ENCODE measurements around the gene CCNF. TPM values are rescaled to one million over a fixed set of nuclear protein-coding genes. Genes with fewer than 3 reads are reported as not detected.

The CCNF gene
- total RNA-seq, 1 donor from 2014 or later, result 36.0 TPM

DNA sequence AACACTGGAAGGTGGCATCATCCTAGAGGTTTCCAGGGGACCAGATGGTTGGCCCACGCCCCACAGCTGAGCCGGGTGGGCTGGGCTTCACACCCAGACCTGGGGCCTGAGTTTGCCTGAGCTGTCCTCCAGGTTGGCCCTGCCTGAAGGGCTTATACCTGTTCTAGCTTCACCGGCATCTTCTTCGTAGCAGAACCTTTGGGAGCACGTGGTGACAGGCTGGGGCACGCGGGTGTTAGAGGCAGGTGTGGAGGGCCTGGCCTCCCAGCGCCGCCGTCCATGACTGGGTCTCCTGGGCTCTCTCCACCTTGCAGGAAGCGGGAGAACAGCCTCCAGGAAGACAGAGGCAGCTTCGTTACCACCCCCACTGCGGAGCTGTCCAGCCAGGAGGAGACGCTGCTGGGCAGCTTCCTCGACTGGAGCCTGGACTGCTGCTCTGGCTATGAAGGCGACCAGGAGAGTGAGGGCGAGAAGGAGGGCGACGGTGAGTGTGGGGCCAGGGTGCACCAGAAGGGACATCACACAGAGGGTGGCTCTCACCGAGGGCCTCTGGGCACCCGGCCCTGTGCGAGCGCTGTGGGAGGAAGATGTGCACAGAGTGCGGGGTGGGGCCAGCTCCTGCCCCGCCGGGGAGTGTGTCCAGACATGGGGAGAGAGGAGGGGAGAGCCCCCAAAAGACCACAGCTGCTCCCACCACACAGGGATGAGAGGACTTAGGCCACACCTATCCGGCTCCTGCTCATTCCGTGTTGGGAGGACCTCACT is 26.0 kb downstream of the CCNF start:
- no peak overlapping the region for H3K27ac Mint-ChIP-seq
- no peak for DNase-seq (ENCODE audit: extremely low spot score, unreplicated experiment)
- peaks cover 9% of the 10 kb centered on the region for H3K36me3 Mint-ChIP-seq
- TF ChIP-seq, protein P1, sequence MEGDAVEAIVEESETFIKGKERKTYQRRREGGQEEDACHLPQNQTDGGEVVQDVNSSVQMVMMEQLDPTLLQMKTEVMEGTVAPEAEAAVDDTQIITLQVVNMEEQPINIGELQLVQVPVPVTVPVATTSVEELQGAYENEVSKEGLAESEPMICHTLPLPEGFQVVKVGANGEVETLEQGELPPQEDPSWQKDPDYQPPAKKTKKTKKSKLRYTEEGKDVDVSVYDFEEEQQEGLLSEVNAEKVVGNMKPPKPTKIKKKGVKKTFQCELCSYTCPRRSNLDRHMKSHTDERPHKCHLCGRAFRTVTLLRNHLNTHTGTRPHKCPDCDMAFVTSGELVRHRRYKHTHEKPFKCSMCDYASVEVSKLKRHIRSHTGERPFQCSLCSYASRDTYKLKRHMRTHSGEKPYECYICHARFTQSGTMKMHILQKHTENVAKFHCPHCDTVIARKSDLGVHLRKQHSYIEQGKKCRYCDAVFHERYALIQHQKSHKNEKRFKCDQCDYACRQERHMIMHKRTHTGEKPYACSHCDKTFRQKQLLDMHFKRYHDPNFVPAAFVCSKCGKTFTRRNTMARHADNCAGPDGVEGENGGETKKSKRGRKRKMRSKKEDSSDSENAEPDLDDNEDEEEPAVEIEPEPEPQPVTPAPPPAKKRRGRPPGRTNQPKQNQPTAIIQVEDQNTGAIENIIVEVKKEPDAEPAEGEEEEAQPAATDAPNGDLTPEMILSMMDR (conservative IDR thresholded peaks at IDR 0.05), result no peak
- no peaks in the 10 kb centered on the region for H3K27me3 Mint-ChIP-seq
- peaks cover 5% of the 10 kb centered on the region for H3K4me1 Mint-ChIP-seq (ENCODE audit: unreplicated experiment)
- no peaks in the 10 kb centered on the region for H3K9me3 Mint-ChIP-seq
- no peak overlapping the region for H3K4me3 Mint-ChIP-seq

DNA sequence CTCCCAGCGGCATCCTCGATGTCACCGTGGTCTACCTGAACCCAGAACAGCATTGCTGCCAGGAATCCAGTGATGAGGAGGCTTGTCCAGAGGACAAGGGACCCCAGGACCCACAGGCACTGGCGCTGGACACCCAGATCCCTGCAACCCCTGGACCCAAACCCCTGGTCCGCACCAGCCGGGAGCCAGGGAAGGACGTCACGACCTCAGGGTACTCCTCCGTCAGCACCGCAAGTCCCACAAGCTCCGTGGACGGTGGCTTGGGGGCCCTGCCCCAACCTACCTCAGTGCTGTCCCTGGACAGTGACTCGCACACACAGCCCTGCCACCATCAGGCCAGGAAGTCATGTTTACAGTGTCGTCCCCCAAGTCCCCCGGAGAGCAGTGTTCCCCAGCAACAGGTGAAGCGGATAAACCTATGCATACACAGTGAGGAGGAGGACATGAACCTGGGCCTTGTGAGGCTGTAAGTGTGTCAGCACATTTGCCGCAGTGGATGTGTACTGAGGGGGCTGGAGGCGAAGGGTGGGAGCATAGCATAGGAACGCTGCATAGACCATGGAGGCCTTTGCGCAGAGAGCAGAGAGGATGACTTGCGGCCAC is 27.4 kb downstream of the CCNF start:
- H3K4me1 Mint-ChIP-seq (ENCODE audit: unreplicated experiment), result peaks cover 5% of the 10 kb centered on the region
- peaks cover 9% of the 10 kb centered on the region for H3K36me3 Mint-ChIP-seq
- no peak for DNase-seq (ENCODE audit: extremely low spot score, unreplicated experiment)
- no peak overlapping the region for H3K4me3 Mint-ChIP-seq
- H3K27ac Mint-ChIP-seq, result no peak overlapping the region
- no peaks in the 10 kb centered on the region for H3K27me3 Mint-ChIP-seq
- TF ChIP-seq, protein P1 (conservative IDR thresholded peaks at IDR 0.05), result no peak
- no peaks in the 10 kb centered on the region for H3K9me3 Mint-ChIP-seq

DNA sequence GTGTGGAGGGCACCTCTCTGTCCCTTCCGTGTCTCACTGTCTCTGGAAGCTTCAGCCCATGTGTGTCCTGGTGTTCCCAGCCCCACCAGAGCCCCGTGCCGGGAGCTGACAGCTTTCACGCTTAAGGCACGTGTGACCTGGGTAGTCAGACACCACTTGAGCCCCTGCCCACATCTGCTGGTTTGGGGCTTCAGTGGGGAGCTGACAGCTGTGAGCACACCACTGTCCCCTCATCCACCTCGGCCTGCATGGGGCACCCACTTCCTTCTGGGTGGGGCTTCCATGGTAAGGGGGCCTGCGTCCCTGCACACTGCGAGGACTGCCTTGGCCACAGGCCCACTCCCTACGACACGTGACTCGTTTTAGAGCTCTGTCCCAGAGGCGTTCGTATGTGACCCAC is 28.0 kb downstream of the CCNF start:
- no peaks in the 10 kb centered on the region for H3K9me3 Mint-ChIP-seq
- DNase-seq (ENCODE audit: extremely low spot score, unreplicated experiment), result no peak
- no peak overlapping the region for H3K27ac Mint-ChIP-seq
- H3K36me3 Mint-ChIP-seq, result peaks cover 9% of the 10 kb centered on the region
- no peaks in the 10 kb centered on the region for H3K27me3 Mint-ChIP-seq
- no peak overlapping the region for H3K4me3 Mint-ChIP-seq
- peaks cover 5% of the 10 kb centered on the region for H3K4me1 Mint-ChIP-seq (ENCODE audit: unreplicated experiment)
- TF ChIP-seq, protein P1 (conservative IDR thresholded peaks at IDR 0.05), result no peak

DNA sequence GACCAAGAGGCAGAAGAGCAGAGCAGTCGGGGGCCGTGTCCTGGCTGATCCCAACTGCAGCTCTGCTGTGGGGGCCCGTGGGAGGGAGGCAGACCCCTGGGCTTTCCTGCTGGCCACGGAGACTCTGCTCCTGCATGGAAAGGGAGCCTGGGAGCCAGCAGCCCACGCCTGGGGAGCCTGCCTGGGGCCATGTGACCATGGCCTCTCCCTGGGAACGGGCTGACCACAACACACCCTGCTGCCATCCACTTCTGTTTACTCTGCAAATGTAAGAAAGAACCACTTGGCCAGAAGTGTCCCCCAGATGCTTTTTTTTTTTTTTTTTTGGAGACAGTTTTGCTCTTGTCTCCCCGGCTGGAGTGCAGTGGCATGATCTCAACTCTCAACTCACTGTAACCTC is 28.7 kb downstream of the CCNF start:
- Mint-ChIP-seq H3K27ac (no peak overlapping the region), H3K4me3 (no peak overlapping the region), H3K27me3 (no peaks in the 10 kb centered on the region), H3K9me3 (no peaks in the 10 kb centered on the region), H3K36me3 (peaks cover 4% of the 10 kb centered on the region), H3K4me1 (ENCODE audit: unreplicated experiment) (peaks cover 5% of the 10 kb centered on the region)
- TF ChIP-seq, protein P1 (conservative IDR thresholded peaks at IDR 0.05), result no peak
- DNase-seq (ENCODE audit: extremely low spot score, unreplicated experiment), result no peak

DNA sequence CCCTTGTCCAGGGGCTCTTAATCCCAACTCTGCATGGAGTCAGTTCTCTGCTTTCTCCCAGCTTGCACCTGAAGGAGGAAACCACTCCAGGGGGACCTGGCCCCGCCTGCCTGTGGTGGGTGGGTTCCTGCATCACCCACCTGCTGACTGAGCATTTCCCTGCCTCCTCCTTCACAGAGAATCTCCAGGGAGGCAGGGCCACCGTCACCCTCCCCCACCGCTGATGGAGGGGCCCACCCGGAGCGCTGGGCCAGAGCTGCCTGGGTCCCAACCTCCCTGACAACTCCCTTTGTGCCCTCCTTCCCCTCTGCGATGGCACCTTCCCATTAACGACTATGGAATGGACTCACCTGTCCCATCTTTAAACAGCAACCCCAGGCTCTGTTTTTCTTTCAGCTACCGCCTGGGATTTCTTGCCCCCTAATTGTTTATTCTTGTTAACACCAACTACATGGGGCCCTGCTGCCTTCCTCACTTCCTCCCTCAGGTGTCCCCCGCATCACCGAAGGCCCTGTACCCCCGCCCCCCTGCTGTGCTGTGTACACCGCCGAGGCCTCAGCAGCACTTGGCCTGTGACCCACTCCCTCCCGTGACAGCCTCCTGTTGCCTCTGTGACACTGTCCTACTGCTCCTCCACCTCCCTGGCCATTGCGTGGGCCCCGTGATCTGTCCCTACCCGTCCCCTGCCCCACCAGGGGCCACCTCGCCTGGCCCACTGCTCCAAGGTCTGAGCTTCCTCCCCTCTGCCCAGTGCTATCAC is 29.8 kb downstream of the CCNF start:
- DNase-seq (ENCODE audit: extremely low spot score, unreplicated experiment), result no peak
- TF ChIP-seq, protein P1 (conservative IDR thresholded peaks at IDR 0.05), result no peak
- H3K27me3 Mint-ChIP-seq, result no peaks in the 10 kb centered on the region
- no peaks in the 10 kb centered on the region for H3K9me3 Mint-ChIP-seq
- H3K36me3 Mint-ChIP-seq, result no peaks in the 10 kb centered on the region
- peak overlapping the region; percentile 91 for H3K4me3 Mint-ChIP-seq
- peak overlapping the region; percentile 84 for H3K27ac Mint-ChIP-seq
- peaks cover 5% of the 10 kb centered on the region for H3K4me1 Mint-ChIP-seq (ENCODE audit: unreplicated experiment)
